HG02973 (cell line): ENCODE measurements around the gene VSX2.

ENCODE experiments used
- ATAC-seq: cut with Tn5 transposase; IDR thresholded peaks from one replicate; pipeline ENCODE4 v1.9.1; 2021; ENCODE audit warnings: moderate library complexity; ENCODE audit not compliant: unreplicated experiment

The VSX2 gene

GRCh38 chr14:74238974-74239847, at the start of gene VSX2:
Gene VSX2 (plus strand): TSS chr14:74239449. CDS start chr14:74239562, 113 bp downstream.
- no peak for ATAC-seq

GRCh38 chr14:74190927-74191575, 48.2 kb upstream of the VSX2 start:
- ATAC-seq = no peak

DNA sequence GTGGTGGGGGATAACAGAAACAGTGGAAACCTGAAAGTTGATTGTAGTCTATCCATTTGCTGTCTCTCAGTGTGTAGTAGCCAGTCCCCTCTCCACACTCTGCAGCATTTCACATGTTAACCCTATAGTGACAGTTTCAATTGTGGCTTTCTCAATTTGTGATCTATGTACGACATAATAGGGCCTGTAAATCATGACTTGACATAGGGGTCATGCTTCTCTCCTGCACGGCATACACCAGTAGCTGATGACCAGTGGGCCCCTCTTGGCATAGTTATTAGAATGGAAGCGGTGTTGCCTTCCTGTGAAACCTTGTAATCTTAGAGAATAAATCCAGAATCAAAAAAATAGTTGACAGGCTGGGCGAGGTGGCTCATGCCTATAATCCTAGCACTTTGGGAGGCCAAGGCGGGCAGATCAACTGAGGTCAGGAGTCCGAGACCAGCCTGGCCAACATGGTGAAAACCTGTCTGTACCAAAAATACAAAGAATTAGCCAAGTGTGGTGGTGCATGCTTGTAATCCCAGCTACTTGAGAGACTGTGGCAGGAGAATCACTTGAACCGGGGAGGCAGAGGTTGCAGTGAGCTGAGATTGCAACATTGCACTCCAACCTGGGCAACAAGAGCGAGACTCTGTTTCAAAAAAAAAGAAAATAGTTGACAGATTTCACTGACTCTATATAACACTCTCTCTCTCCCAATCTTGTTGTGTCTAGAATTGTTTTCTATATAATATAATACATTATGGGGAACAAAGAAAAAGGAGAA, 44.6 kb upstream of the VSX2 start:
- ATAC-seq = no peak

- no peak for ATAC-seq
These were observed 43.6 kb upstream of the VSX2 start for GRCh38 chr14:74195623-74196022.

DNA sequence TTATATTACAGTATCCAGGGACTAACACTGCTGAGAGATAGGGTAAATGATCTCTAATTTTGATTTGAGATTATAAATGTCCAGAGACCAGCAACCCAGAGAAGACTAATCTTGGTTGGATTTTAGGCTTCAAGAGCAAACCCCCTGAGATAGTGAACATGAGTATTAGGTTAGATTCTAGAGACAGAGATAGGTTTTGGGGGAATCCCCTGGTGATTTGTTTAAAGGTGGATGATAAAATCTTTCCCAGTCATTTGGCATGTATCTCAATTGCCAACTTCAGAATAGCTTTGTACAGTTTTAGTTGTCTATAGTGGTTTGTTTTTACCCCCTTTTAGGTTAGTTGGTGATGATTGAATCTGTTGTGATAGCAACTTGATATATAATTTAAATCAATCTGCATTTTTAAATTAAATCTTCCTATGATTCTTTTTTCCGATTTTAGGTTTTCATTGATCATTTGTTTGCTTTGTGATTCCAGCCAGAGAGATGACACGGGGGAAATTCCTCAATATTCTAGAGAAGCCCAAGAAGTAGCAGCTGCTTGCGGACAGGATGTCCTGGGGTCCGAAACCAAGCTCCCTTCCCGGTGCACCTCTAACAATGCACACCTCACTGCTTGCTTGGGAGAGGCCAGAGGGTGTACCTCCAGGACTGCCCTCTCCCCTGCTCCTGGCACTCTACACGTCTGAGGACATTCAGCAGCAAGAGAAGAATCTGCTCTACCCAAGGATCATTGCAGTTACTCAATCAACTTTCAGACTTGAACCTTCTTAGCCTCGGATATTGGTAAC, 40.6 kb upstream of the VSX2 start:
- no peak for ATAC-seq

GRCh38 chr14:74202113-74202512, 37.1 kb upstream of the VSX2 start:
- no peak for ATAC-seq

DNA sequence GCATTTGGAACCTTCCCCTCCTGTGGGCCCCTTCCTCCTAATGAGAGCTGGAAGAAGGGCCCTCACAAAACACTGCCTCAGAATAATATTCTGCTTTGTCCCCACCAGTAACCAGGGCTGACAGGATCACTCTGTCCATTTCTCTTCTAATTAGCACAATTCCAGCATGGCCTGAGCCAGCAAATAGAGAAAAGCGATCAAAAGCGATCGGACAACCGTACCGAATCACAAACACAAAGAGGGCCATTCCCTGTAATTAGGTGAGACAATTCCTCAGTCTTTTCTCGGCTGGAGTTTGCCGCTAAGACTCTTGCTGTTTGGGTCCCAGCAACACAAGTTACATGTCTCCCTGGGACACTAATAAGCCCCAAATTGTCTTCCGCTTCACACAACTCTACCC, 35.6 kb upstream of the VSX2 start:
- ATAC-seq = no peak

DNA sequence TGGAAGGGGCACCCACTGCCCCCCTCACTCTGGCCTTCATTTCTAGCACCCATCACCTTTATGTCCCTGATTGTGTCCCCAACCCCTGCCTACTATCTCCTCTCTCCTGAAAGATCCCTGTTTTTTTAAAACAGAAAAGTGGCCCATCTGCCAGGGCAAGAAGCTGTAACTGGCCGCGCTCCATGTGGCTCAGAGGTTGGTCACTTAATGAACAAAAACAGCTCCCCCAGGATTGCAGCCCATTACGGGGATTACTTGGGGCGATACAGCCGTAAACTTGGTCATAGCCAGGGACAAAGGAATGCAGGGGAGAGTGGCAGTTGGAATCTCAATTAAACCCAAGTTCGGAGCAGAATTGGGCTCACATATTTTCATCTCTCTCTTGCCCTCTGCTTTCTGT, 34.8 kb upstream of the VSX2 start:
- no peak for ATAC-seq

DNA sequence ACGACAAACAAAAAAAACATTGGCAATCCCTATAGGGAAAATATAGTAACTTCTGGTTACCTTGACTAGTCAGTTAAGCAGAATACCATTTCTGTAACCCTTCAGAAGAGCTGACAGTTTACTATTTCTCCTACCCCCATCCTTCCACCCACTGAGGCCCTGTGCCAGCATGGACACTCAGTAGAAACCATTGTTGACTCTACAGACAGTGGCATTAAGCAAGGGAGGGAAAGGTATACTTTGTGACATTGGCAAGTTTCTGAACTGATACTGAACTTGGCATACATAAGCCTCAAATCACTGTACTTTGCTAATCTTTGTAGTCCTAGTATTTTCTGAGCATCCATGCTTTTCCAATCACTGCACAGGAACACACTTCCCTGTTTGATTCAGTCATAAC, 33.4 kb upstream of the VSX2 start:
- ATAC-seq = no peak

GRCh38 chr14:74207943-74208342, 31.3 kb upstream of the VSX2 start:
- no peak for ATAC-seq

GRCh38 chr14:74208642-74209041, 30.6 kb upstream of the VSX2 start:
- ATAC-seq = no peak

DNA sequence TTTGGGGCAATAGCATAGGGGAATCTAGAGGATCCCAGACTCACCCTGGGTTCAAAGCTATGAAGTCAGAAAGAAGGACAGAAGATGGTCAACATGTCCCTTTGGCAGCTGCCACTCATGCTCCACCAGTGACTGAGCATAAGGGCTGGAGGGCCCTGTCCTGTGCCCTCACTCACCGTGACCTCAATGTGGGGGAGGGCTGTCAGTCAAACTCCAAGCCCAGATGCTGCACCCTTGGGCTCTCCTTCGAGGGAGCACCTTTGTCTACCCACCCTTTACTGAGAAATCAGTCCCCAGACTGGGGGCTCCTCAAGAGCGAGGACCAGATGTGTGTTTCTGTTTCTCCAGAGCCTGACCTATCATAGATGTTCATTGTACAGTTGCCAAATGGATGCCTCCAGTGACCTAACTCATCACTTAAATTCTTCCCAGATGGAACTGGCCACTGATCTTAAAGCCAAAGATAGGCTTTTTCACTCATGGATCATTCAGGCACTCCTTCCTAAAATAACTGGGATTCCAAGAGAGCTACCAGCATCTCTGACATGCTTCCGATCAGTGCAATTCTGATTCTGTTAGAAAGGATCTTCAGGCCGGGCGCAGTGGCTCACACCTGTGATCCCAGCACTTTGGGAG, 27.2 kb upstream of the VSX2 start:
- ATAC-seq = no peak

DNA sequence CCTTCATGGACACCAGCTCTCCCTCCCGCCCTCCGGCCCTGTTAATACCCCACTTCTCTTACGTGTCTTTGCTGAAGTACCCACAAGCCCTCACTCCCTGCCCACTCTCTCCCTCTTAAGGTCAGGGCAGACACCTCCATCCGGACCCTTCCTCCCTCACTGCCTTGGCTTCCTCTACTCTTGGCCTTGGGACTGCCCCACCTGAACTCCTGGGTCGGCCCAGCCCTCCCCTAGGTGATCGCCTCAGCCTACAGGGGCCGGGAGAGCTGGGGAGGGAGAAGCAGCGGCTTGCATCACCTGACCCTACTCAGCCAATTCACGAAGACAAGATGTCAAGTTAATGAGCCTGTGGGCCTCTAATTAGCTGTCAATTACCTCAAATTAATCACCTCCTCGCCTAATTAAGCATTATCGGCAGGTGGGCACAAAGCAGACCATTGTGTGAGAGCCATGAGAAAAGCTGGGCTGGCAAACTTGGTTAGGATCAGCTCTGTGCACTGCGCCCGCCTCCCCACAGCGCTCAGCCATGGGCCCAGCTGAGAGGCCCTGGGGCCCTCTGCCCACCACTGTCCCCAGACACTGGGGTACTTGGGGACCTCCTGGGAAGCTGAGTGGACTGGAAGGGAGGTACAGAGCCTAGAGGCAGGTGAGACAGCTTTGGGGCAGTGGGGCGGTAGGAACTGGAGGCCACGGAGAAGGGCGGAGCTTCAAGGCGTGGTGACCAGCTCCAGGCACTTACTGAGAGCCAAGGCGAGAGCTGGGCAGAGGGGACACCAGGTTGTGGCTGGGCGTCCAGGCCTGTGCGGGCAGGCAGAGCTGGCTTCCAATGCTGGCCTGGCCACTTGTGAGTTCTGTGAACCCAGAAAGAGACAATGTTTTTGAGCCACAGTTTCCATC, 25.1 kb upstream of the VSX2 start:
- ATAC-seq = no peak

DNA sequence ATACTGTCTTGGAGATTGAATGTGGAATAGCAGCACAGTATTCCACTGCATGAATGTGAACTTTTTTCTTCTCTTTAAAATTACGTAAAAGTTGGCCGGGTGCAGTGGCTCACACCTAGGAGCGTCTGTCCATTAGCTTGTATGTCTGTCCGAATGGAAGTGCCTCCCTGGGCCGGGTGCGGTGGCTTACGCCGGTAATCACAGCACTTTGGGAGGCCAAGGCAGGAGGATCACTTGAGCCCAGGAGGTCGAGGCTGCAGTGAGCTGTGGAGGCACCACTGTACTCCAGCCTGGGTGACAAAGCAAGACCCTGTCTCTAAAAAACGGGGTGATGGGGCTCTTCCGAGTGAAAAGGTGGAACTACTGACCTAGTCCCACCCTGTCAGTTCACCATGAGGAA, 22.6 kb upstream of the VSX2 start:
- no peak for ATAC-seq

GRCh38 chr14:74217672-74218448, 21.4 kb upstream of the VSX2 start:
- ATAC-seq = peak; percentile 72

GRCh38 chr14:74218462-74218861, 20.8 kb upstream of the VSX2 start:
- no peak for ATAC-seq

GRCh38 chr14:74219277-74220205, 19.7 kb upstream of the VSX2 start:
- no peak for ATAC-seq

DNA sequence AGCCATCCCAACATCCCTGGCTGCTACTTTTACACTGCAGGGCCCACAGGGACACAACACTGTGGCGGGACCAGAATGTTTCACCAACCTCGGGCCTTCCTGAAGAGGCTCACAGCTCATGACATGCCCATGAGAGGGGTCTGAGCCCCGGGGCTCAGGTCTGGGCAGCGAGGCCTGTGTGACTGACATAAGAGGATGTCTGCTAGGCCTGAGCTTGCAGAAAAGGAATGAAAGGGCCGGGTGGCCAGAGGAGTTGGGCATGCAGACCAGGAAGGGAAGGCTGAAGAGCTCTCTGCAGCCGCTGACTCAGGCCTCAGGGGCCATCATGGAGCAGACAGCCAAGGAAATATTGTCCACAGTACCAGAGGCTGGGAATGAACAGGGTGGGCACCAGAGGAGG, 18.3 kb upstream of the VSX2 start:
- ATAC-seq = no peak
